Renal pelvis (tissue), 4 donors: ENCODE measurements around the gene ZNF236. TPM values are rescaled to one million over a fixed set of nuclear protein-coding genes. Genes with fewer than 3 reads are reported as not detected.
"Not testable (repeated sequence)": the region's sequence is repeated elsewhere in the genome, so short reads cannot be mapped to it uniquely, and the experiment has no call there.

ENCODE experiments used
- DNase-seq: peaks from one replicate; pipeline ENCODE4 v3.0.0-alpha.2; 2013
- polyA plus RNA-seq, 3 donors: library from polyadenylated mRNA; unstranded; fragments of 120-200 nt; gene quantifications; one replicate each; pipeline ENCODE4 v1.2.1, GENCODE V29; 2013; ENCODE audit not compliant: insufficient read length in 3 of 3

ZNF236 gene
- polyA plus RNA-seq, 3 donors, result 10.1 to 13.9 (median 12.2) TPM

GRCh38 chr18:76944346-76944745 is 122.0 kb downstream of the ZNF236 start:
- DNase-seq, result not testable (repeated sequence)

DNA sequence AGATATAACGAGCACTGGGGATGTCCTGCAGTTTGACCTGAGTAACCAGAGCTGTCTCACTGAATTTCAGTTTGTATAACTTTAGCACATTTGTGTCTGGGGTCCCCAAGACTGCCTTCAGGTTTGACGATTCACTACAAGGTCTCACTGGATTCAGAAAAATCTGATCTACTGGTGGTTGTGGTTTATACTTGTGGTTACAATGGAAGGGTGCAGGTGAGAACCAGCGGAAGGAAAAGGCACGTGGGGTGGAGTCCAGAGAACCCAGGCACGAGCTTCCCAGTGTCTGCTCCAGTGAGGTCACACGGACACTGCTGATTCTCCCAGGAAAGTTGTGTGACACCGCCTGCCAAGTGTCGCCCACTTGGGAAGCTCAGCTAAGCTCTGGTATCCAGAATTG is 126.0 kb downstream of the ZNF236 start:
- no peak for DNase-seq

GRCh38 chr18:76951456-76952247 is 129.3 kb downstream of the ZNF236 start:
- DNase-seq, result no peak

DNA sequence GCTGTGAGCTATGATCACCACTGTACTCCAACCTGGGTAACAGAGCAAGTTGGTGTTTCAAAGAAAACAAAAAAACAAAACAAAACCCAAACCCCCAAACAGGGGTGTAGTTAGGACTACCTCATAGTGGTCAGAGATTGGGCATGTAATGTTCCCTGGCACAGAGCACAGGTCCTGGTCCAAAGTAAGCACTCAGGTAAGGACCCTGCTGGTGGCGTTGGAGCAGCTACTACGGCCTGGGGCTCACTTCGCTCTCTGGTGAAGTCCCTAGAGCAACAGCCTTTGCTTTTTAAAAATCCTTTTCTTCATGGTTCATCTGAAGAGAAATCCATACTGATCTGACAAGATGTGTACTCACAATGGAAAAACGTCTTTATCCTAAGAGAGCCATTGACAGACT is 130.4 kb downstream of the ZNF236 start:
- DNase-seq, result no peak

GRCh38 chr18:76953156-76953555 is 130.8 kb downstream of the ZNF236 start:
- DNase-seq, result no peak

DNA sequence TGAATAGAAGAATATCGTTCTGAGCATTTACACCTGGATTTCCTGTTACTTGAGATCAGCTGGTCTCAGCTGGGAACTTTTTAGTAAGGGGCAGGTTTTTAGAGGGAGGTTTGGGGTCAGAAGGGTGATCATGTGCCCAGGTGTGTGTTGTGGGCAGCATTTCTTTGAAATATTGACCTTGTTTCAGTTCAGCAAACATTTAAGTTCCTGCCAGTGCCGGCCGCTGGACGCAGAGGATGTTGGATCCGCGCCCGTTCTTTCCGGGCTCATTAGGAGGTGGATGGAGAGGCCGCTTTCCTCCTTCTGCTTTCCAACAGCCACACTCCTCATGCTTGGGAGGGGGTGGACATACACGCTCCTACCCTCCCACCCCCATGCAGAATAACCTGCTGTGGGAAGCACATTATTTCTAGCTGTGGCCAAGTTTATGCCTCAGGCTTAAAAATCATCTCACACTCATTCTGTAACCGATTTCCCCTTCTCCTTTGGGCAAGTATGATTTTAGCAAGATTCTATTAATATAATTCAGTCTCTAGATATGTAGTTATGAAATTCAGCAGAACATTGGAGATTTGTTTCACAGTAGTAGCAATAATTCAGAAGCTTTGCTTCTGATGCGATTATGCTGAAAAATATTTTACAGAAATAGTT is 131.4 kb downstream of the ZNF236 start:
- DNase-seq, result no peak

DNA sequence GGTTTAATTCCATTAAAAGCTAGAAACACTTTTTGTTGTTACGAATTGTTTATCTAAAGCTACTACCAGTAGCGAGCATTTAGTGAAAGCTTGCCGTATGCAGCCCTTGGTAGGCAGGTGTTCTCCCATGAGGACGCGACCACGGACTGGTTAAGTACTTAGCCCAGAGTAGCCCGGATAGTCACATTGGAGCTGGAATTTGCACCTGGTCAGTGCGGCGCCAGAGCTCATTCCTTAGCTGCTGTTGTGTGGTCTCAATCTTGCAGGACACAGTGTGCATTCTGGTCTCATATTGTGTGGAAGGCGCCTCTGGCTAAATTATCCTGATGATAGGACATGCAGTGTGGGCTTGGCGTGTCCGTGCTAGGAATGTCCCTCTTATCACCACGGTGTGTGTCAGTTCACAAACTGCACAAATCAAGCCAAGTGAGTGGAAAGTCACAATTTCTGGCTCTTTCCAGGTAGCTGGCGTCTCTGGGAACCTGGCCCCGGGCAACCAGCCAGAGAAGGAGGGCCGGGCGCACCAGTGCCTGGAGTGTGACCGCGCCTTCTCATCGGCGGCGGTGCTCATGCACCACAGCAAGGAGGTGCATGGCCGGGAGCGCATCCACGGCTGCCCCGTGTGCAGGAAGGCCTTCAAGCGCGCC is 133.3 kb downstream of the ZNF236 start:
- DNase-seq, result no peak

GRCh38 chr18:76956648-76957047 is 134.3 kb downstream of the ZNF236 start:
- no peak for DNase-seq

DNA sequence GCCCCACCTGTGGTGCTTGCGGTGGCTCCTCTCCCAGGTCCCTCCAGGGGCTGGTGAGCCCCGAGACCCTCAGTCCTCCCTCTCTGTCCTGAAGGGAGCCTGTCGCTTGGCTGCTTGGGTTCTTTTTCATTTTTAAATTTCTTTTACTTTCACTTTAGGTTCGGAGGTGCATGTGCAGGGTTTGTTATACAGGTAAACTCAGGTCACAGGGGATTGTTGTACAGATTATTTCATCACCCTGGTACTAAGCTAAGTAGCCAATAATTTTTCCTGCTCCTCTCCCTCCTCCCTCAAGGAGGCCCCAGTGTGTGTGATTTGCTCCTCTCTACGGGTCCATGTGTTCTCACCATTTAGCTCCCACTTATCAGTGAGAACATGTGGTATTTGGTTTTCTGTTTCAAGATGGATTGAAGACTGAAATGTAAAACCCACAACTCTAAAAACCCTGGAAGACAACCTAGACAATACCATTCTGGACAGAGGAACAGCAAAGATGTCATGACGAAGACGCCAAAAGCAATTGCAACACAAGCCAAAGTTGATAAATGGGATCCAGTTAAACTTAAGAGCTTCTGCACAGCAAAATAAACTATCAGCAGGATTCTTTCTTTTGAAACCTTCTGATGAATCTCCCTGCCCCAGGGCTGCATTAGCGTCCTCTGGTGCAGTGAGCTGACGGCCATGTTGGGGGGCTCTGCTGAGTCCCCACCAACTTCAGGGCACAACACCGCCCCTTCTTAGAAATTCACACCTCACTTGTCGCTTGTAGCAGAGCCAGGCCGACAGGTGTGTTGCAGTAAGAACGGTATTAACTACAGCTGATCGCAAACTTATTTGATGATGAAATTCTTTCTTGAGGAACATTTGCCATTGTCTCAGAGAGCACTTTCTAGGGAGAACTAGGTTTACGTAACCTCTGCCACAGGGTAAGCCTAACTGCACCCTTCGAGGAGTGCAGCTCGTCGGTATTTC is 135.3 kb downstream of the ZNF236 start:
- no peak for DNase-seq

DNA sequence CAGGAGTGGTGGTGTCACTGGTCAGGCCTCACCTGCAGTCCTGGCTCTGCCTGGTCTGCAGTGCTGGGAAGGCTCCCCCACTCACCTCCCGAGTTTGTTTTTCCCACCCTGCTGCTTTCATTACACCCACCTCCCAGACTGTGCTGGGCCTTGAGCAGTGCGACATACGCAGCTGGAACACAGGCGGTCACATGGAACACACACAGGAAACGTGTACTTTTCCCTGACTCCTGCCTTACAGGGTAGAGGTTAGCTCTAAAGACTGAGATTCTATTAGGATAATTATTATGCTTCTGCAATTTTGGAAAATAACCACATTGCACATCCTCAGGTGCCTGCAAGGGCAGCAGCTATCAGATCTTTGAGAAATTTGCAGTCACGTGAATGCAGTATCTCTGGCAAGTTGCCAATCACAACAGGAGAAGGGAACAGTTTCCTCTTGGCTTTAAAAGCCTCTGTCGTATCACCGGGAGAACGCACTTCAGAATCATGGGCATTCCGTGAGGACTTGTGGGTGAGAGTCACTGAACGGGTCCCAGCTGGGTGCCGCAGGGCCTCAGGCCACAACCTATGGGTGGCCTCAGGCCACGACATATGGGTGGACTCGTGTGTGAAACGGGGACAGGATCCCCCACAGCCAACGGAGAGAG is 136.5 kb downstream of the ZNF236 start:
- DNase-seq, result peak; percentile 54

GRCh38 chr18:76959605-76960004 is 137.2 kb downstream of the ZNF236 start:
- DNase-seq, result no peak

DNA sequence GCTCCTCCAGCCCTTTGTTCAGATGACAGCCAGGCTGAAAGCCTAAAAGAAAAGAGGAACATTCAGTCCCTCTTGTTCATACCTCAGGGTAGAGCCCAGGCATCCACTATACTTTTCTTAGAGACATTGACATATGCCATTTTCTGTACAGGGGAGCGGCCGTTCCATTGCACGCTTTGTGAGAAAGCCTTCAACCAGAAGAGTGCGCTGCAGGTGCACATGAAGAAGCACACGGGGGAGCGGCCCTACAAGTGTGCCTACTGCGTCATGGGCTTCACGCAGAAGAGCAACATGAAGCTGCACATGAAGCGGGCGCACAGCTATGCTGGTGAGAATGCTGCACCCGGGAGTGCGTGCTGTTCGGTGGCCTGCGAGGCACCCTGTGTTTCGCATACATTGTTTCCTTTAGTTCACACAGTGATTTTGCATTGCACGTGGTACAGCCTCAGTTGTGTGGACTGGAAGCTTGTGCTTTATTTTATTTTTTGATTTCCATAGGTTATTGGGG is 138.2 kb downstream of the ZNF236 start:
- DNase-seq, result no peak

DNA sequence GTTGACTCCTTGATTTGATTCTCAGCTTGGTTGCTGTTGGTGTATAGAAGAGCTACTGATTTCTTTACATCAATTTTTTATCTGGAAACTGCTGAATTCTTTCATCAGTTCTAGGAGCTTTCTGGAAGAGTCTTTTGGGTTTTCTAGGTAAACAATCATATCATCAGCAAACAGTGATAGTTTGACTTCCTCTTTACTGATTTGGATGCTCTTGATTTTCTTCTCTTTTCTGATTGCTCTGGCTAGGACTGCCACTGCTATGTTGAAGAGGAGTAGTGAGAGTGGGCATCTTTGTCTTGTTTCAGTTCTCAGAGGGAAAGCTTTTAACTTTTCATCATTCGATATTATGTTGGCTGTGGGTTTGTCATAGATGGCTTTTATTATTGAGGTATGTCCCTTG is 140.5 kb downstream of the ZNF236 start:
- no peak for DNase-seq

- no peak for DNase-seq
Measured at GRCh38 chr18:76963936-76964335, 141.6 kb downstream of the ZNF236 start.

GRCh38 chr18:76965555-76966151 is 143.3 kb downstream of the ZNF236 start:
- DNase-seq, result not testable (repeated sequence)

DNA sequence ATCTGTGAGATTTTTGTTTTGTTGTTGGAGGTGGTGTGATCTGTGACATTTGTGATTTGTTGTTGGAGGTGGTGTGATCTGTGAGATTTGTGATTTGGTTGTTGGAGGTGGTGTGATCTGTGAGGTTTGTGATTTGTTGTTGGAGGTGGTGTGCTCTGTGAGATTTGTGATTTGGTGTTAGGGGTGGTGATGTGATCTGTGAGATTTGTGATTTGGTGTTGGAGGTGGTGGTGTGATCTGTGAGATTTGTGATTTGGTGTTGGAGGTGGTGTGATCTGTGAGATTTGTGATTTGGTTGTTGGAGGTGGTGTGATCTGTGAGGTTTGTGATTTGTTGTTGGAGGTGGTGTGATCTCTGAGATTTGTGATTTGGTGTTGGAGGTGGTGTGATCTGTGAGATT is 144.9 kb downstream of the ZNF236 start:
- DNase-seq, result not testable (repeated sequence)

GRCh38 chr18:76967721-76968472 is 145.5 kb downstream of the ZNF236 start:
- no peak for DNase-seq

GRCh38 chr18:76970770-76971559 is 148.6 kb downstream of the ZNF236 start:
- DNase-seq, result no peak

DNA sequence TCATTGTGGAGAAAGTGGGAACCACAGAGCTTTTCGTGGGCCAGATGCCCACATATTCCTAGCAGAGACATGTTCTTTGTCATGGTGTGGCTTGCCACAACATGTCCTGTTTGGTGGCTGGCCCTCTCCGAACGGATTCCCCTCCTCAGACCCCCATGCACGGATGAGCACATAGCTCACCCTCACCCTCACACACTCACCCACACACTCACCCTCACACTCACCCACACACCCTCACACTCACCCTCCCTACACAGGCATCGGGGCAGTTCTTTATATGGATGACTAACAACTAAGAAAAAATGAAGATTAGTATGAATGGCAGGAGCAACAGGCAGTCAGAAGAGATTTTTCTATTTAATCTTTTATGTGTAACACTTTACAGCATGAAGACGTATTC is 149.9 kb downstream of the ZNF236 start:
- no peak for DNase-seq
